Activated CD8-positive, alpha-beta memory T cell treated with anti-CD3 and anti-CD28 coated beads, Interleukin-2, amount 10 ng/mL, durations not matched to agents 7 days and 5 days (primary cell): ENCODE results near the gene TMEM209. TPM values are rescaled to one million over a fixed set of nuclear protein-coding genes. Genes with fewer than 3 reads are reported as not detected.
A peak's percentile ranks its signal among the peaks of the same experiment; 100 is the strongest.
"Not testable (repeated sequence)": the region's sequence is repeated elsewhere in the genome, so short reads cannot be mapped to it uniquely, and the experiment has no call there.

ENCODE experiments used
- ATAC-seq: fragments of 150-1000 bp; cut with Tn5 transposase; one replicate; pipeline ENCODE4 v1.10.0; 2021; ENCODE audit warnings: moderate library complexity
- CTCF ChIA-PET: fragments of 350-600 bp; sonication (Branson Sonifier 250); formaldehyde crosslinking; loops from one replicate; lab custom pipeline; 2021; ENCODE audit warnings: antibody characterized with exemption; lab: Charles Lee
- DNase-seq: peaks from one replicate; pipeline ENCODE4 v3.0.0-alpha.2; 2020
- H3K27ac Mint-ChIP-seq: one replicate; pipeline ENCODE4 v1.8.0; 2021; ENCODE audit warnings: mild to moderate bottlenecking, mixed read lengths
- H3K27me3 Mint-ChIP-seq: one replicate; pipeline ENCODE4 v1.8.0; 2021; ENCODE audit warnings: mixed read lengths
- H3K36me3 Mint-ChIP-seq: one replicate; pipeline ENCODE4 v1.8.0; 2021; ENCODE audit warnings: mild to moderate bottlenecking, mixed read lengths
- H3K4me1 Mint-ChIP-seq: one replicate; pipeline ENCODE4 v1.8.0; 2021; ENCODE audit warnings: mixed read lengths
- H3K4me3 Mint-ChIP-seq: one replicate; pipeline ENCODE4 v1.8.0; 2021; ENCODE audit warnings: mild to moderate bottlenecking, moderate library complexity, mixed read lengths
- H3K9me3 Mint-ChIP-seq: one replicate; pipeline ENCODE4 v1.8.0; 2022; ENCODE audit warnings: low read depth, mixed read lengths
- total RNA-seq, 2 experiments: library from RNA; stranded (reverse); gene quantifications; one replicate each; pipeline ENCODE4 v1.2.3, GENCODE V29; 2021

The TMEM209 gene
- 10 to 100 TPM; 39.5 to 44.5 TPM for total RNA-seq

- peaks cover 24% of the 10 kb centered on the region for H3K36me3 Mint-ChIP-seq
- CTCF ChIA-PET: interaction anchor here (0.8 to 1.5 kb wide), 8 partner anchors 12 to 627 kb away, joined by 3 to 8 read pairs (median 4); partner anchors contain the start of gene KLHDC10
- peaks cover 37% of the 10 kb centered on the region for H3K4me1 Mint-ChIP-seq
These were observed at the start of gene TMEM209 for GRCh38 chr7:130205084-130205947. TSS of gene TMEM209 (minus strand) at chr7:130205406. CDS start at chr7:130205375, 31 bp downstream.

DNA sequence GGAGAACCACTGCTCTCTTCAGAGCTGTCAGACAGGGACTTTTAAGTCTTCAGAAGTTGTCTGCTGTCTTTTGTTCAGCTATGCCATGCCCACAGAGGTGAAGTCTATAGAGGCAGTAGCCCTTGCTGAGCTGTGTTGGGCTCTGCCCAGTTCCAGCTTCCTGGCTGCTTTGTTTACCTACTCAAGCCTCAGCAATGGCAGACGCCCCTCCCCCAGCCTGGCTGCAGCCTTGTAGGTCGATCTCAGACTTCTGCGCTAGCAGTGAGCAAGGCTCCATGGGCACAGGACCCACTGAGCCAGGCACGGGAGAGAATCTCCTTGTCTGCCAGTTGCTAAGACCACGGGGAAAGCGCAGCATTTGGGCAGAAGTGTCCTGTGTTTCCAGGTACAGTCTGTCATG, 49.3 kb upstream of the TMEM209 start:
- Mint-ChIP-seq H3K9me3 (peaks cover 7% of the 10 kb centered on the region), H3K4me3 (no peak overlapping the region), H3K4me1 (no peaks in the 10 kb centered on the region), H3K36me3 (peaks cover 5% of the 10 kb centered on the region), H3K27me3 (peaks cover 22% of the 10 kb centered on the region), H3K27ac (no peak overlapping the region)
- no peak for ATAC-seq
- no peak for DNase-seq
- CTCF ChIA-PET: no interaction called here

More at GRCh38 chr7:130205084-130205947, at the start of gene TMEM209:
- Mint-ChIP-seq H3K9me3 (no peaks in the 10 kb centered on the region), H3K4me3 (peak within 1 kb of the TSS; percentile 98), H3K27me3 (peaks cover 2% of the 10 kb centered on the region), H3K27ac (peak within 1 kb of the TSS; percentile 100)
- peak; percentile 98 for DNase-seq
- peak; percentile 98 for ATAC-seq

DNA sequence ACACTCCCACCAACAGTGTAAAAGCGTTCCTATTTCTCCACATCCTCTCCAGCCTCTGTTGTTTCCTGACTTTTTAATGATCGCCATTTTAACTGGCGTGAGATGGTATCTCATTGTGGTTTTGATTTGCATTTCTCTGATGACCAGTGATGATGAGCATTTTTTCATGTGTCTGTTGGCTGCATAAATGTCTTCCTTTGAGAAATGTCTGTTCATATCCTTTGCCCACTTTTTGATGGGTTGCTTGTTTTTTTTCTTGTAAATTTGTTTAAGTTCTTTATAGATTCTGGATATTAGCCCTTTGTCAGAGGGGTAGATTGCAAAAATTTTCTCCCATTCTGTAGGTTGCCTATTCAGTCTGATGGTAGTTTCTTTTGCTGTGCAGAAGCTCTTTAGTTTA, 44.4 kb upstream of the TMEM209 start:
- H3K4me1 Mint-ChIP-seq, DNase-seq, H3K27ac Mint-ChIP-seq, CTCF ChIA-PET, H3K36me3 Mint-ChIP-seq, H3K9me3 Mint-ChIP-seq, H3K4me3 Mint-ChIP-seq, ATAC-seq: not testable (repeated sequence)
- H3K27me3 Mint-ChIP-seq: peaks cover 34% of the 10 kb centered on the region

DNA sequence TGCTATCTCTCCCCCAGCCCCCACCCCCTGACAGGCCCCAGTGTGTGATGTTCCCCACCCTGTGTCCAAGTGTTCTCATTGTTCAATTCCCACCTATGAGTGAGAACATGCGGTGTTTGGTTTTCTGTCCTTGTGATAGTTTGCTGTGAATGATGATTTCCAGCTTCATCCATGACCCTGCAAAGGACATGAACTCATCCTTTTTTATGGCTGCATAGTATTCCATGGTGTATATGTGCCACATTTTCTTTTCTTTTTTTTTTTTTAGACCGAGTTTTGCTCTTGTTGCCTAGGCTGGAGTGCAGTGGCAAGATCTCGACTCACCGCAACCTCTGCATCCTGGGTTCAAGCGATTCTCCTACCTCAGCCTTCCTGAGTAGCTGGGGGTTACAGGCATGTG, 43.6 kb upstream of the TMEM209 start:
- ATAC-seq, H3K4me3 Mint-ChIP-seq, DNase-seq, H3K27ac Mint-ChIP-seq, H3K4me1 Mint-ChIP-seq, H3K36me3 Mint-ChIP-seq, H3K9me3 Mint-ChIP-seq, CTCF ChIA-PET: not testable (repeated sequence)
- peaks cover 41% of the 10 kb centered on the region for H3K27me3 Mint-ChIP-seq

DNA sequence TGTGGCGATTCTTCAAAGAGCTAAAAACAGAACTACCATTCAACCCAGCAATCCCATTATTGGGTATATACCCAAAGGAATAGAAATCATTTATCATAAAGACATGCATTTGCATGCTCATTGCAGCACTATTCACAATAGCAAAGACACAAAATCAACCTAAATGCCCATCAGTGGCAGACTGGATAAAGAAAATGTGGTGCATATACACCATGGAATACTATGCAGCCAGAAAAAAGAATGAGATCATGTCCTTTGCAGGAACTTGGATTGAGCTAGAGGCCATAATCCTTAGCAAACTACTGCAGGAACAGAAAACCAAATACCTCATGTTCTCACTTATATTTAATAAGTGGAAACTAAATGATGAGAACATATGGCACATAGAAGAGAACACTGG, 41.3 kb upstream of the TMEM209 start:
- H3K27ac Mint-ChIP-seq, DNase-seq, H3K9me3 Mint-ChIP-seq, CTCF ChIA-PET, H3K36me3 Mint-ChIP-seq, ATAC-seq, H3K4me3 Mint-ChIP-seq: not testable (repeated sequence)
- Mint-ChIP-seq H3K27me3 (peaks cover 25% of the 10 kb centered on the region), H3K4me1 (peaks cover 18% of the 10 kb centered on the region)

- not testable (repeated sequence) for ATAC-seq, H3K36me3 Mint-ChIP-seq, H3K27ac Mint-ChIP-seq, H3K9me3 Mint-ChIP-seq, DNase-seq
- Mint-ChIP-seq H3K4me1 (peaks cover 18% of the 10 kb centered on the region), H3K4me3 (peak overlapping the region; percentile 24), H3K27me3 (peaks cover 19% of the 10 kb centered on the region)
- CTCF ChIA-PET: interaction anchor here (1.0 to 2.0 kb wide), 6 partner anchors 74 to 588 kb away, joined by 3 to 11 read pairs (median 4); partner anchors contain the start of gene KLHDC10
These were observed 38.3 kb upstream of the TMEM209 start for GRCh38 chr7:130243486-130243885.

DNA sequence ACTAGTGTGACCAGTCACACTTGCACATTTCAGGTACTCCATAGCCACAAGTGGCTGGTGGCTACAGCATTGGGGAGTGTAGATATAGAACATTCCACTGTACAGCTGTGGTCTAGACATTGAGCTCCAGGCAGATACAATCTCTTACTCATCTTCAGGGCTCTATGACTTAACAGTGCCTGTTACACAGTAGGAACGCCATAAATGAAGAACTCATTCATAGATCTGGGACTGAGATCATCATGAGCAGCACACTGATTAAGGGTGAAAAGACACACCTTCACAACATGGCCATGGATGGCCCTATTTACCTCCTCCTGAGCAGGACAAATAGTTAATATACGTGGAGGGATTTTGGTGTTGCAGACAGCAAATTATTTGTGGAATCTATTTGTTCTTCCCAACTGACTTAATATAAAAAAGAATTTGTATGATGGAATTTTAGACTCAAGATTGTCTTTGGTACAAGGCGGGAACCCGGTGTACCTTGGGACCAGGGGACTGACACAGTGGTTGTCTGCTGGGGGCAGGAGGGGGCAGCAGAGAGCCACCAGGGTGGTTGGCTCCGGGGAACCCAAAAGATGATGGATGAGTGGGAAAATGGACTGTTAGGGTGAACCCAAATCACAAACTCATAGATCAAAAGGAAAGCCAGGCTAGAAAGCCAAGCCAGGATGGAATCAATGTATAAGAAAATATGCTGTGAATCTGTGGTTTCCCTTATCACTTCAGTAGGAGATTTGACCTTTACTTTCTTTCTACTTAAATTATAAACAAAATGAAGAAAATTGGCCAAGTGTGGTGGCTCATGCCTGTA, 37.2 kb upstream of the TMEM209 start:
- ATAC-seq (peak; percentile 84), DNase-seq (peak; percentile 71)
- peaks cover 4% of the 10 kb centered on the region for H3K9me3 Mint-ChIP-seq
- H3K4me1 Mint-ChIP-seq: peaks cover 18% of the 10 kb centered on the region
- H3K27me3 Mint-ChIP-seq: peaks cover 20% of the 10 kb centered on the region
- no peak overlapping the region for H3K27ac Mint-ChIP-seq
- CTCF ChIA-PET: interaction anchor here (1.0 to 2.0 kb wide), 5 partner anchors 33 to 589 kb away, joined by 3 to 11 read pairs (median 5); partner anchors contain the start of gene KLHDC10
- H3K4me3 Mint-ChIP-seq: no peak overlapping the region
- peaks cover 7% of the 10 kb centered on the region for H3K36me3 Mint-ChIP-seq

DNA sequence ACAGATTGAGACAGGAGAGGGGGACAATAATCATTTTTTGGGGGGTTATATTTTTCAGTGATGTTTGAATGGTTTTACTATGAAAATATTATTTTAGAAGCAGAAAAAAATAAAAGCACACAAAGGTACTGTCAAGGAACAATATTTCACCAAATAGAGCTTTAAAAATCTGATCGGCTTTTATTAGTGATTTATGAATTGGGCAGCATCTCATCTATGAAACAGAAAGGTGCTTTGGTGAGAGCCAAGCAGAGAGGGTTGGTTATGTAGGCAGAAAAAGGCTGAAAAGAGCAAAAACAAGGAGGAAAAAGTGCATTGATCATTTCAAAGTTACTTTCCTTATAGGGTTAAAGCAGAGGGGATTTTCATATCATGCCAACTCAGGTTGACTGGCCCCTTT, 35.0 kb upstream of the TMEM209 start:
- Mint-ChIP-seq H3K4me3 (no peak overlapping the region), H3K27me3 (peaks cover 29% of the 10 kb centered on the region), H3K27ac (no peak overlapping the region), H3K4me1 (peaks cover 18% of the 10 kb centered on the region), H3K36me3 (peaks cover 2% of the 10 kb centered on the region), H3K9me3 (no peaks in the 10 kb centered on the region)
- DNase-seq: no peak
- no peak for ATAC-seq
- CTCF ChIA-PET: interaction anchor here (0.6 to 1.7 kb wide), 4 partner anchors 22 to 518 kb away, joined by 3 to 7 read pairs (median 3); no protein-coding TSS in a partner anchor

DNA sequence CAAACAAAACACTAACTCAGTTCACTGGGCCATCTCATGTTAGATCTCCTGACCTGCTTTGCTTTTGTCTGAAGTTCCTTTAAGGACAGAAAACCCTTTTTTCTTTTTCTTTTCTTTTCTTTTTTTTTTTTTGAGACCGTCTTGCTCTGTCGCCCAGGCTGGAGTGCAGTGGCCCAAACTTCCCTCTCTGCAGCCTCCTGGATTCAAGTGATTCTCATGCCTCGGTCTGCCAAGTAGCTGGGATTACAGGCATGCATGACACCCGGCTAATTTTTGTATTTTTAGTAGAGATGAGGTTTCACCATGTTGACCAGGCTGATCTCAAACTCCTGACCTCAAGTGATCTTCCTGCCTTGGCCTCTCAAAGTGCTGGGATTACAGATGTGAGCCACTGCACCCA, 31.2 kb upstream of the TMEM209 start:
- not testable (repeated sequence) for H3K4me3 Mint-ChIP-seq, H3K36me3 Mint-ChIP-seq

DNA sequence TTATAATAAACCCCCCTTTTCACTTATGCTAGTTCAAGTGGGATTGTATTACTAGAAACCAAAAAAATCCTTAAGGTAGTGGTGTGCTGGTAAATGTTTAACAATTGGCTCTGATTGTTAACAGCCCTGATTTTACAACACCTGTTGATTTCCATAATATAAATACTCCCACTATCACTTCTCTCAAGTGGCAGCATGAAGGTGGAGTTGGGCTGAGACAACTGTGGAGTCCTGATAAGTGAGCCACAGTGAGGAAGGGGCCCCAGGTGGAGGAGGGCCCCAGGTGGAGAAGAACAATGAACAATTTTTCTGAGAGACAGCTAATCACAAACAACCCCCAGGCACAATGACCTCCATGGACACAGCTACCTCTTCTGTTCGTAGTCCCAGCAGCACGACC, 28.9 kb upstream of the TMEM209 start:
- no peak for DNase-seq
- no peak for ATAC-seq
- no peak overlapping the region for H3K4me3 Mint-ChIP-seq
- no peaks in the 10 kb centered on the region for H3K9me3 Mint-ChIP-seq
- H3K4me1 Mint-ChIP-seq: no peaks in the 10 kb centered on the region
- CTCF ChIA-PET: no interaction called here
- no peak overlapping the region for H3K27ac Mint-ChIP-seq
- H3K27me3 Mint-ChIP-seq: peaks cover 18% of the 10 kb centered on the region
- no peaks in the 10 kb centered on the region for H3K36me3 Mint-ChIP-seq

More for the DNA sequence above, 31.2 kb upstream of the TMEM209 start:
- ATAC-seq, DNase-seq, H3K27ac Mint-ChIP-seq, H3K4me1 Mint-ChIP-seq, CTCF ChIA-PET, H3K9me3 Mint-ChIP-seq: not testable (repeated sequence)
- H3K27me3 Mint-ChIP-seq: peaks cover 18% of the 10 kb centered on the region

GRCh38 chr7:130232209-130232608, 27.0 kb upstream of the TMEM209 start:
- H3K27ac Mint-ChIP-seq: no peak overlapping the region
- no peaks in the 10 kb centered on the region for H3K36me3 Mint-ChIP-seq
- no peak for DNase-seq
- CTCF ChIA-PET: no interaction called here
- ATAC-seq: no peak
- peaks cover 16% of the 10 kb centered on the region for H3K27me3 Mint-ChIP-seq
- no peaks in the 10 kb centered on the region for H3K4me1 Mint-ChIP-seq
- no peaks in the 10 kb centered on the region for H3K9me3 Mint-ChIP-seq
- no peak overlapping the region for H3K4me3 Mint-ChIP-seq

DNA sequence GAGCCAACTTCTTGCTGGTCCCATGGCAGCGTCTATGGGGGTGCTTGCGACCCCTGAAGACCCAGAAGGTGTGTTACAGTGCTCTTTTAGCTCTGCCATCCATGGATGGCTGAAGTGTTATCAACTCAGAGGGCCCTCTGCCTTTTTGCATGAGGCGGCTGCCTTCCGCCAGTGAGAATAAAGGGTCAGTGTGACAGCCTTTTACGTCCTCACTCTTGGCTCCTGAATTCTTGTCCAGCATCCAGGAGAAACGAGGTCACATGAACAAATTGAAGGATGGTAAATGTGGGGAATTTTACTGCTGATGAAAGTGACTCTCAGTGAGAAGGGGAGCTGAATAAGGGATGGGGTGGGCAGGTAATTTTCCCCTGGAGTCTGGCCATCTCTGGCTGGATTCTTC, 26.6 kb upstream of the TMEM209 start:
- Mint-ChIP-seq H3K4me3 (no peak overlapping the region), H3K9me3 (no peaks in the 10 kb centered on the region), H3K36me3 (no peaks in the 10 kb centered on the region), H3K27ac (no peak overlapping the region), H3K27me3 (peaks cover 12% of the 10 kb centered on the region), H3K4me1 (no peaks in the 10 kb centered on the region)
- ATAC-seq (no peak), DNase-seq (no peak)
- CTCF ChIA-PET: no interaction called here

- H3K9me3 Mint-ChIP-seq, DNase-seq, H3K27me3 Mint-ChIP-seq, H3K36me3 Mint-ChIP-seq, H3K4me3 Mint-ChIP-seq, H3K27ac Mint-ChIP-seq, CTCF ChIA-PET, ATAC-seq, H3K4me1 Mint-ChIP-seq: not testable (repeated sequence)
These were observed 24.8 kb upstream of the TMEM209 start for GRCh38 chr7:130229981-130230380.
